C4-2B (cell line): ENCODE results near the gene LRTM2.
"Not testable (repeated sequence)": the region's sequence is repeated elsewhere in the genome, so short reads cannot be mapped to it uniquely, and the experiment has no call there.

Experiments
- H3K27ac ChIP-seq: fragments of 450-650 bp; 2 replicates; pipeline ENCODE4 v1.5.1; 2017
- ZFX ChIP-seq: fragments of 450-650 bp; IDR thresholded peaks from 2 replicates; pipeline ENCODE4 v1.6.1; 2017
- TF ChIP-seq, protein P1 (sequence below): fragments of 450-650 bp; conservative IDR thresholded peaks from 2 replicates; pipeline ENCODE4 v1.5.1; 2017; ENCODE audit warnings: mild to moderate bottlenecking

The LRTM2 gene

DNA sequence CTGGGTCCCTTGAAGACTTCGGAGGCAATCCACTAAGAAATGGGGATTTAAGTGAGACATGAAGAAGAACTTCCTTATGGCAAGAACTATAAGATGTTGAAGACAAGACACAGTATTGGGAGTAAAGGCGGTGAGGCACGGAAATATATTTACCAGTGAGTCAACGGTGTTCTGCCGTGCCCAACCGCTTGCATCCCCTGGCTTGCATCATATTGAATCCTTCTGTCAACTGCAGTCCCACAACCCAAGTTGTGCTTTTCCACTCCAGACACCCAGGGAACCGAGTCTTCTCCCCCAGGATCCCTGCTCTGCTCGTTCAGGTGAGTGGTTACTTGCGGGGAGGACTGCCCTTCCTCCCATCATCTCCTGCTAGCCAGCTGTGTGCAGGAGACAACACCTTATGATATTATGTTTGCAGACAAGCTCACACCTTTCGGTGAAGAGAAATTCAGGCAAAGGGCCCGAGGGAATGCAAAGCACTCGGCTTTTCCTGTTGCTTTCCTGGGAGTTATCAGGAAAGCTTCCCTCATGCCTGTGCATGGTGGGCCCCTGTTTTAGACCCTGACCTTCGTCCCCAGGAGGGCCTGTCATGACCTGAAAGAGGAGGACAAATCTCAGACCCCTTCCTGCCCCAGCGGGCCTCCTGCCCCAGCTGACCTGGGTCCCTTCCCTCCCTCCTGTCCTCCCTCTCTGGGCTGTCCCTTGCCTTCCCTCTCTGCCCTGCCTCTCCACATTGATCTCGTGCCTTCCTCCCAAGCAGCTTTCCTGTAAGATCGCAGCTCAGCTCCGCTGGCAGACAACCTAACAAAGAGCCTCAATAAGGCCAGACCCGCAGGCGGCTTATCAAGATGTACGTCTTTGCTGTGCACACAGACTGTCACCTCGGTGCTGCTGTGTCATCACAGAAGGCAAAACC lies 4.3 kb upstream of the LRTM2 start:
- no peak overlapping the region for H3K27ac ChIP-seq
- TF ChIP-seq, protein P1, sequence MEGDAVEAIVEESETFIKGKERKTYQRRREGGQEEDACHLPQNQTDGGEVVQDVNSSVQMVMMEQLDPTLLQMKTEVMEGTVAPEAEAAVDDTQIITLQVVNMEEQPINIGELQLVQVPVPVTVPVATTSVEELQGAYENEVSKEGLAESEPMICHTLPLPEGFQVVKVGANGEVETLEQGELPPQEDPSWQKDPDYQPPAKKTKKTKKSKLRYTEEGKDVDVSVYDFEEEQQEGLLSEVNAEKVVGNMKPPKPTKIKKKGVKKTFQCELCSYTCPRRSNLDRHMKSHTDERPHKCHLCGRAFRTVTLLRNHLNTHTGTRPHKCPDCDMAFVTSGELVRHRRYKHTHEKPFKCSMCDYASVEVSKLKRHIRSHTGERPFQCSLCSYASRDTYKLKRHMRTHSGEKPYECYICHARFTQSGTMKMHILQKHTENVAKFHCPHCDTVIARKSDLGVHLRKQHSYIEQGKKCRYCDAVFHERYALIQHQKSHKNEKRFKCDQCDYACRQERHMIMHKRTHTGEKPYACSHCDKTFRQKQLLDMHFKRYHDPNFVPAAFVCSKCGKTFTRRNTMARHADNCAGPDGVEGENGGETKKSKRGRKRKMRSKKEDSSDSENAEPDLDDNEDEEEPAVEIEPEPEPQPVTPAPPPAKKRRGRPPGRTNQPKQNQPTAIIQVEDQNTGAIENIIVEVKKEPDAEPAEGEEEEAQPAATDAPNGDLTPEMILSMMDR = no peak
- no peak for TF ChIP-seq ZFX

DNA sequence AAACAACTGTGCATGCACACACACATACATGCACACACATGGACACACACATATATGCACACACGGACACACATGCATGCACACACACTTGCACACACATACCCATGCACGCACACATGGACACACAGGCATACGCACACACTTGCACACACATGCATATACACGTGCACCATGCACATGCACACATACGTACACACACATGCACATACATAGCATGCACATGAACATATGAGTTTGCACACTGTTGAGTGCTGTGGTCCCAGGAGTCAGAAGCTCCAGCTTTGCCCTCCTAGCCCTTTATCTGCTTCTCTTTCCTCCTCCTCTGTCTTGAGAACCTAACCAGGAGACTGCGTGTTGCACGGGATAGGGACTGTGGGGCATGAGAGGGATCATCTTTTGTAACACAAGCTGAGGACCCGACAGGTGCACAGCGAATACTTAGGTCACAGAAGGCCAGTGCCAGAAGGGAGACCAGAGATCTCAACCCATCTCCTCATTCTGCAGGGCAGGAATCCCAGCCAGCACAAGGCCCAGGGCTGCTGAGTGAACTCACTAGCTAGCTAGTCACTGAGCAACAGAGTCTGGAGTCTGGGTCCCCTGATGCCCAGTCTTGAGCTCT lies 3.5 kb upstream of the LRTM2 start:
- no peak overlapping the region for H3K27ac ChIP-seq
- TF ChIP-seq, protein P1 = no peak
- no peak for TF ChIP-seq ZFX

DNA sequence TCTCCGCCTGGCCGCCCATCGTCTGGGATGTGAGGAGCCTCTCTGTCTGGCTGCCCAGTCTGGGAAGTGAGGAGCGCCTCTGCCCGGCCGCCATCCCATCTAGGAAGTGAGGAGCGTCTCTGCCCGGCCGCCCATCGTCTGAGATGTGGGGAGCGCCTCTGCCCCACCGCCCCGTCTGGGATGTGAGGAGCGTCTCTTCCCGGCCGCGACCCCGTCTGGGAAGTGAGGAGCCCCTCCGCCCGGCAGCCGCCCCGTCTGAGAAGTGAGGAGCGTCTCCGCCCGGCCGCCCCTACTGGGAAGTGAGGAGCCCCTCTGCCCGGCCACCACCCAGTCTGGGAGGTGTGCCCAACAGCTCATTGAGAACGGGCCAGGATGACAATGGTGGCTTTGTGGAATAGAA lies 2.4 kb upstream of the LRTM2 start:
- H3K27ac ChIP-seq = not testable (repeated sequence)

DNA sequence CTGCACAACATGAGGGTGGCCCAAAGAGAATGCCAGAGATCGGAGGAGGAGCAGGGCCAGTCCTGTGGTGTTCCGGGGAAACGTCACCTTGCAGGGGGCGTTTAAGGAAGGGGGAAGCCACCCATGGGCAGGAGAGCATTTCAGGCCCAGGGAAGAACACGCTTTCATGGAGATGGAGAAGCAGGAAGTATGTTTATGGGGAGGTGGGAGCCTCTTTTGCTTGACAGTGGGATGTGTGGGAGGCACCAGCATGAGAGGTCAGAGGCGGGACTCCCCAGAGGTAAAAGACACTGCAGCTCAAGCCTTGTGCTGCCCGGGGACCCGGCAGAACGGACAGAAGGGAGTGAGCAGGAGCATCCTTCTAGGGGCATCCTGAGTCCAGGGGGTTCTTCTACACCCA lies 1.3 kb upstream of the LRTM2 start:
- H3K27ac ChIP-seq = no peak overlapping the region
- TF ChIP-seq, protein P1 = no peak
- TF ChIP-seq ZFX = no peak

DNA sequence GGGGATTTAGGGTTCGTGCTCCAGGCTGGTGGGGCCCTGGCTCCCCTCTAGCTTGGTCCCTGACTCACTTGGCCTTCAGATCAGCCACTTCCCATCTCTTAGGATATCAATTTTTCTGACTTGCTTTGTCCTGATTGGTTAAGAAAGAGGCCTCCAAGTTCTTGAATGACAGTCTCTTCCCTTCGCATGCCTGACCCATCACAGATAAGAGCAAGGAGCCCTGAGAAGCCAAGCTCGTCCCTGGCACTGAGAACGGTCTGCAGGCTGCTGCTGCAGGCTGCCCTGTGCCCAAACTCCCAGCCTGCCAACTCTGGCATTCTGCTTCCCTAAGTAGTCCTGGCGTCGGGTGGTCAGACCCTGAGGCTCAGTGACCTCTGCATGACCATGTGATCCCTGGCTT lies 794 bp upstream of the LRTM2 start:
- H3K27ac ChIP-seq = no peak overlapping the region
- TF ChIP-seq ZFX = no peak
- TF ChIP-seq, protein P1 = no peak

DNA sequence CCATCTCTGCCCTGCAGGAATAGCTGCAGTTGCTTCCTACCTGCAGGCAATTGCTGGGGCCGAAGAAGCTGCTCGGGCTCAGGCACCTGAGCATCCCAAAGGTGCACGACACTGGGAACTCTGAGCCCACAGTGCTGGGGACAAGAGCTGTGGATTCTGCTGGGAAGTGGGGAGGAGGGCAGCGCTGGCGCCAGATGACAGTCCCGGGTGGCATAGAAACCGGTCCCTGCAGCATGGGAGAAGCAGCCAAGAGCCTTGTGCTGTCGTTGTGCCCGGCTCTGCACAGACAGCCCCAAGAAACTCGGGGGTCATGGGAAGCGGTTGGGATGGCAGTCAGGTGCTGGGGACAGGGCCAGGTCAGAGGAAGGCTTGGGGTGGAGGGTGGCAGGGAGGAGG lies 529 bp downstream of the LRTM2 start:
- no peak overlapping the region for H3K27ac ChIP-seq
- TF ChIP-seq, protein P1 = no peak
- TF ChIP-seq ZFX = no peak

DNA sequence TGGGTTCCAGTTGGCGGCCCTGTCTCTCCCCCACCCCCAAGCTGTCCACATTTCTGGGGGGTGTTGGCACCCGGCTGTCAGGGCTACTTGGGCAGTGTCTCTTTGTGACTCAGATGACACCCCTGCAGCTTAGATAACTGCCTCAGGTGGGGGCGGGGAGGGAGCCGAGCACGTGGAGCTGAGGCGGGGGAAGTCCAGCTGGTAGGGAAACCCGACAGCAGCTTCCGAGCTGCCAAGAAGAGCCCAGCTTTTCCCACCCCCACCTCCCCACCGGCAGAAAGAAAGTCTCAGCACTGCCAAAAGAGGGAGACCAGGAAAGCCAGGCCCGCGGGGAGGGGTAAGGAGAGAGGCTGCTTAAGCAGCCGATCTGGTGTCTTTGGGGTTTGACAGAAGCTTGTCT lies 1.4 kb downstream of the LRTM2 start:
- TF ChIP-seq ZFX = no peak
- TF ChIP-seq, protein P1 = no peak
- no peak overlapping the region for H3K27ac ChIP-seq
